HepG2 (cell line): ENCODE data around the gene HECTD1. TPM values are rescaled to one million over a fixed set of nuclear protein-coding genes. Genes with fewer than 3 reads are reported as not detected.
A peak's percentile ranks its signal among the peaks of the same experiment; 100 is the strongest.

Source experiments
- ATAC-seq: fragments of 200-7000 bp; cut with Tn5 transposase; 3 replicates; pipeline ENCODE4 v1.9.1; 2020; ENCODE audit warnings: mild to moderate bottlenecking, moderate library complexity
- BruUV-seq: library from RNA; stranded (reverse); fragments of 400-500 nt; replicated peaks from 2 replicates; lab custom pipeline; 2021; lab: Mats Ljungman, UMichigan
- CTCF ChIA-PET: fragments of 300-600 bp; formaldehyde crosslinking; extraction: SDS; loops from one replicate; lab custom pipeline; 2021; ENCODE audit warnings: low total read pairs, inconsistent platforms, low intra/inter-chr PET ratio; lab: Yijun Ruan, JAX
- POLR2A ChIA-PET: fragments of 350-600 bp; sonication (Branson Sonifier 250); formaldehyde crosslinking; loops from one replicate; lab custom pipeline; 2020; ENCODE audit warnings: antibody characterized with exemption, inconsistent platforms; lab: Yijun Ruan, JAX
- DNase-seq: peaks from one replicate; pipeline ENCODE4 v3.0.0-alpha.2; 2015; ENCODE audit warnings: low spot score
- FAIRE-seq: peaks from 3 replicates; lab custom pipeline; 2011; peaks lifted over from hg19 to GRCh38; lab: Jason Lieb, UNC
- H2AFZ ChIP-seq: one replicate; pipeline ENCODE4 v1.6.1; 2011; ENCODE audit warnings: low read length, inconsistent platforms
- H3K27ac ChIP-seq: fragments of 300-600 bp; 3 replicates; pipeline ENCODE4 v1.8.0; 2011; ENCODE audit warnings: mixed run types, mild to moderate bottlenecking, mixed read lengths, low read length, inconsistent platforms; ENCODE audit not compliant: insufficient read depth; ENCODE audit errors: extremely low read length
- H3K27me3 ChIP-seq, 2 experiments: fragments of 200-600 bp in 1 of 2; 2 replicates in 1 of 2; 3 replicates in 1 of 2; pipeline versions ENCODE4 v1.6.0 to v1.8.0; 2011; ENCODE audit warnings: low read length in 2 of 2, mild to moderate bottlenecking in 2 of 2, moderate library complexity in 2 of 2, inconsistent platforms in 1 of 2; ENCODE audit not compliant: insufficient read depth in 2 of 2, control insufficient read depth in 1 of 2
- H3K36me3 ChIP-seq, 2 experiments: fragments of 200-600 bp in 1 of 2; replicated peaks in 1 of 2; 2 replicates in 1 of 2; 3 replicates in 1 of 2; pipeline versions ENCODE4 v1.5.1 to v1.8.0; 2011; ENCODE audit warnings: low read length in 2 of 2, inconsistent platforms in 1 of 2; ENCODE audit not compliant: insufficient read depth in 2 of 2, control insufficient read depth in 1 of 2
- H3K4me1 ChIP-seq: 2 replicates; pipeline ENCODE4 v1.5.1; 2012; ENCODE audit warnings: low read length, inconsistent platforms; ENCODE audit not compliant: insufficient read depth
- H3K4me2 ChIP-seq: 2 replicates; pipeline ENCODE4 v1.6.0; 2011; ENCODE audit warnings: low read depth, low read length, inconsistent platforms
- H3K4me3 ChIP-seq, 3 experiments: fragments of 200-600 bp in 1 of 3; sonication (generic), shearing (Covaris generic) in 1 of 3; replicated peaks in 1 of 3; 2 replicates each; pipeline ENCODE4 v1.5.1; 2011 to 2016; ENCODE audit warnings: low read length in 3 of 3, inconsistent platforms in 2 of 3, low read depth in 2 of 3, mild to moderate bottlenecking in 2 of 3, control low read depth in 1 of 3, mixed read lengths in 1 of 3; ENCODE audit not compliant: insufficient read depth in 1 of 3
- H3K79me2 ChIP-seq: one replicate; pipeline ENCODE4 v1.6.1; 2011; ENCODE audit warnings: low read length, inconsistent platforms; ENCODE audit not compliant: insufficient read depth
- H3K9ac ChIP-seq: 2 replicates; pipeline ENCODE4 v1.6.0; 2011; ENCODE audit warnings: mild to moderate bottlenecking, low read depth, low read length, inconsistent platforms; ENCODE audit not compliant: insufficient read depth
- H3K9me3 ChIP-seq: 2 replicates; pipeline ENCODE4 v1.5.1; 2012; ENCODE audit warnings: mild to moderate bottlenecking, low read length
- H4K20me1 ChIP-seq: 2 replicates; pipeline ENCODE4 v1.6.0; 2011; ENCODE audit warnings: inconsistent platforms, mild to moderate bottlenecking, low read length, moderate library complexity; ENCODE audit not compliant: insufficient read depth
- GMEB1 ChIP-seq: sonication (generic); formaldehyde crosslinking; IDR thresholded peaks from 2 replicates; pipeline ENCODE4 v1.5.1; 2020; ENCODE audit warnings: missing genetic modification reagents, mild to moderate bottlenecking, borderline replicate concordance
- MED13 ChIP-seq: sonication (generic); formaldehyde crosslinking; IDR thresholded peaks from 2 replicates; pipeline ENCODE4 v1.5.0; 2020; ENCODE audit warnings: missing genetic modification reagents
- PAF1 ChIP-seq: IDR thresholded peaks from 2 replicates; pipeline ENCODE4 v1.6.1; 2016; ENCODE audit warnings: missing genetic modification reagents, missing compliant biosample characterization
- RBM22 ChIP-seq: fragments of 200-400 bp; formaldehyde crosslinking; optimal IDR thresholded peaks from 2 replicates; pipeline ENCODE3; 2017; ENCODE audit warnings: mild to moderate bottlenecking, low read length, moderate library complexity
- SNAPC5 ChIP-seq: sonication (generic); formaldehyde crosslinking; IDR thresholded peaks from 2 replicates; pipeline ENCODE4 v1.8.1; 2023; ENCODE audit warnings: mild to moderate bottlenecking, missing genetic modification reagents, borderline replicate concordance
- ZNF446 ChIP-seq: sonication (generic); formaldehyde crosslinking; IDR thresholded peaks from 2 replicates; pipeline ENCODE4 v1.5.0; 2020; ENCODE audit warnings: mild to moderate bottlenecking, missing genetic modification reagents
- WGBS: methylation state at CpG from one replicate; pipeline ENCODE4 v1.1.6; 2017; ENCODE audit warnings: low lambda C conversion rate; 5-methylcytosine and 5-hydroxymethylcytosine counted together
- in situ Hi-C: cut with HindIII; loops from 2 replicates; pipeline ENCODE4 v1.10.0; 2017; ENCODE audit warnings: low pct_unique_long_range_greater_than_20kb; ENCODE audit not compliant: extremely low pct_ligation_motif_present
- intact Hi-C: fragments of 100-400 bp; cut with micrococcal nuclease; formaldehyde crosslinking; loops from one replicate; pipeline ENCODE4 v1.10.0; 2022; ENCODE audit not compliant: unreplicated experiment
- polyA plus RNA-seq, 8 experiments: library from polyadenylated mRNA; depleted of rRNA in 3 of 8; stranded (reverse) in 7 of 8; unstranded in 1 of 8; fragments of >200 nt; fragmentation: Illumina TruSeq in 4 of 8; extraction: Trizol in 4 of 8; gene quantifications; 2 replicates each; pipeline versions ENCODE4 v1.2.1 to v1.2.3, GENCODE V29; 2011 to 2016; ENCODE audit warnings: low read depth in 4 of 8, missing spikeins in 1 of 8, mixed read lengths in 1 of 8; ENCODE audit not compliant: insufficient read depth in 1 of 8
- total RNA-seq, 5 experiments: library from RNA; depleted of rRNA; stranded (reverse); fragments of >200 nt; fragmentation: Illumina TruSeq; extraction: Trizol; gene quantifications; 2 replicates each; pipeline ENCODE4 v1.2.3, GENCODE V29; 2016; ENCODE audit warnings: low read depth in 1 of 5

Gene HECTD1
- total and polyA plus RNA-seq, 2 of the 13 experiments (the other 11 are each of a cell fraction or from before 2014, with no cell fraction given), result 312 to 560 TPM

DNA sequence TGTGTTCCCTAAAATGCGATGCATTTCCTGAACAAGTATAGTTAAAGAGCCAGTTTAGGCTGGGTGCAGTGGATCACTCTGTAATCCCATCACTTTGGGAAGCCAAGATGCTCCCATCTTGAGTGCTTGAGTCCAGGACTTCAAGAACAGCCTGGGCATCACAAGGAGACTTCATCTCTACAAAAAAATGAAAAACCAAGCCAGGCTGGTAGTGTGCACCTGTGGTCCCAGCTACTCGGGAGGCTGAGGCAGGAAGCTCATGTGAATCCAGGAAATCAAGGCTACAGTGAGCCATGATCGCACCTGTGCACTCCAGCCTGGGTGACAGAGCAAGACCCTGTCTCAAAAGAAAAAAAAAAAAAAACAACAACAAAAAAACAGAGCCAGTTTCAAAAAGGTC is 26.3 kb downstream of the HECTD1 start:
- intact Hi-C loops, result no loop called here
- H3K36me3 ChIP-seq, result peaks cover 29 to 72% of the 10 kb centered on the region in 2 experiments
- in situ Hi-C loops, result no loop called here

More for the DNA sequence above, 26.3 kb downstream of the HECTD1 start:
- H3K79me2 ChIP-seq, result peaks cover 71% of the 10 kb centered on the region
- no TSS peak for BruUV-seq
- H3K4me2 ChIP-seq, result no peak overlapping the region
- H3K4me1 ChIP-seq, result 0 out of 2 replicates have a peak, but pooled peaks cover 4% of the 10 kb centered on the region
- peaks cover 11% of the 10 kb centered on the region for H4K20me1 ChIP-seq
- H3K4me3 ChIP-seq, result no peak overlapping the region
- ATAC-seq (peak; percentile 11; the same call in 1 of the 3 replicates), FAIRE-seq (no peak)
- no peak overlapping the region for H3K27ac ChIP-seq
- H3K27me3 ChIP-seq, result no peaks in the 10 kb centered on the region
- WGBS, result 96% methylated on average over 3 of the region's 3 CpGs
- no peaks in the 10 kb centered on the region for H3K9me3 ChIP-seq
- POLR2A ChIA-PET, result interaction anchor here (0.7 to 2.2 kb wide), 3 partner anchors 15 to 91 kb away, joined by 3 to 5 read pairs (median 4); partner anchors contain the start of gene HECTD1
- no peak overlapping the region for H2AFZ ChIP-seq
- no peak for TF ChIP-seq MED13
- peak; percentile 62 for TF ChIP-seq RBM22
- no peak for TF ChIP-seq GMEB1
- TF ChIP-seq SNAPC5 (CRISPR knock-in tag), result no peak
- no peak for TF ChIP-seq ZNF446 (CRISPR knock-in tag)
- TF ChIP-seq PAF1 (CRISPR knock-in tag), result 0 out of 2 replicates have a peak, but pooled peaks have one; percentile 50
- TF ChIP-seq, all 625 proteins: peak for 2
- CTCF ChIA-PET, result no interaction called here
- H3K9ac ChIP-seq, result no peak overlapping the region
- DNase-seq, result no peak
